HCT116 (cell line): ENCODE results near the gene SEC23A. TPM values are rescaled to one million over a fixed set of nuclear protein-coding genes. Genes with fewer than 3 reads are reported as not detected.

Experiments
- ATAC-seq: fragments of 200-7000 bp; cut with Tn5 transposase; 2 replicates; pipeline ENCODE4 v1.9.1; 2020; ENCODE audit warnings: mild to moderate bottlenecking, moderate library complexity
- BruUV-seq: library from RNA; stranded (reverse); fragments of 400-500 nt; replicated peaks from 2 replicates; lab custom pipeline; 2021; lab: Mats Ljungman, UMichigan
- CTCF ChIA-PET: fragments of 300-600 bp; sonication (Branson Sonifier 250); formaldehyde crosslinking; loops from one replicate; lab custom pipeline; 2021; ENCODE audit warnings: antibody characterized with exemption; lab: Charles Lee
- POLR2A ChIA-PET: fragments of 300-600, 350-600 bp; sonication (Branson Sonifier 250); formaldehyde crosslinking; loops from one replicate; lab custom pipeline; 2021; ENCODE audit warnings: antibody characterized with exemption; lab: Charles Lee
- RAD21 ChIA-PET, 2 experiments: fragments of 300-600 bp; sonication (Branson Sonifier 250); formaldehyde crosslinking; loops; one replicate each; lab custom pipeline; 2023; ENCODE audit warnings: low total read pairs in 2 of 2; ENCODE audit not compliant: uncharacterized antibody in 2 of 2, unreplicated experiment in 2 of 2, low non-redundant PET in 1 of 2; lab: Charles Lee
- DNase-seq: peaks from one replicate; pipeline ENCODE4 v3.0.0-alpha.2; 2010; ENCODE audit warnings: low read depth, low spot score
- H2AFZ ChIP-seq: fragments of 200-600 bp; shearing (Covaris generic), sonication (generic); 2 replicates; pipeline ENCODE4 v1.6.1; 2017; ENCODE audit warnings: low read depth, mixed run types, mixed read lengths, antibody characterized with exemption, low read length; ENCODE audit not compliant: poor library complexity, severe bottlenecking
- H3K27ac ChIP-seq: 2 replicates; pipeline ENCODE4 v1.5.1; 2012; ENCODE audit warnings: low read depth, low read length
- H3K27me3 ChIP-seq: fragments of 200-600 bp; sonication (generic); 2 replicates; pipeline ENCODE4 v1.6.1; 2016; ENCODE audit warnings: mixed run types, low read length, mixed read lengths; ENCODE audit not compliant: insufficient read depth
- H3K36me3 ChIP-seq, 2 experiments: fragments of 200-500 bp in 1 of 2; fragments of 200-600 bp in 1 of 2; sonication (Bioruptor generic) in 1 of 2; sonication (generic) in 1 of 2; 2 replicates each; pipeline versions ENCODE4 v1.5.1 to v1.6.1; 2014 to 2016; ENCODE audit warnings: low read length in 2 of 2, inconsistent platforms in 1 of 2, mixed read lengths in 1 of 2, mixed run types in 1 of 2; ENCODE audit not compliant: insufficient read depth in 2 of 2, control insufficient read depth in 1 of 2
- H3K4me1 ChIP-seq, 2 experiments: fragments of 200-600 bp in 1 of 2; sonication (generic) in 1 of 2; 2 replicates each; pipeline versions ENCODE4 v1.5.1 to v1.6.1; 2012 to 2017; ENCODE audit warnings: low read length in 2 of 2, inconsistent platforms in 1 of 2, mild to moderate bottlenecking in 1 of 2, mixed read lengths in 1 of 2, mixed run types in 1 of 2, moderate library complexity in 1 of 2; ENCODE audit not compliant: insufficient read depth in 2 of 2, control insufficient read depth in 1 of 2
- H3K4me2 ChIP-seq: fragments of 200-600 bp; sonication (generic); 2 replicates; pipeline ENCODE4 v1.6.1; 2017; ENCODE audit warnings: mixed run types, low read length, mixed read lengths
- H3K4me3 ChIP-seq, 2 experiments: fragments of 200-600 bp in 1 of 2; sonication (generic) in 1 of 2; replicated peaks in 1 of 2; 2 replicates each; pipeline ENCODE4 v1.5.1; 2011 to 2016; ENCODE audit warnings: low read length in 2 of 2, control low read depth in 1 of 2, low read depth in 1 of 2, mild to moderate bottlenecking in 1 of 2, mixed read lengths in 1 of 2, mixed run types in 1 of 2
- H3K79me2 ChIP-seq: fragments of 200-600 bp; sonication (generic); 2 replicates; pipeline ENCODE4 v1.6.1; 2017; ENCODE audit warnings: mild to moderate bottlenecking, mixed run types, low read length, moderate library complexity, mixed read lengths; ENCODE audit not compliant: insufficient read depth
- H3K9ac ChIP-seq: fragments of 200-600 bp; sonication (generic); 2 replicates; pipeline ENCODE4 v1.6.1; 2016; ENCODE audit warnings: low read length, mixed read lengths
- H3K9me2 ChIP-seq: fragments of 200-600 bp; sonication (generic), shearing (Covaris generic); 2 replicates; pipeline ENCODE4 v1.6.1; 2017; ENCODE audit warnings: mixed run types, mild to moderate bottlenecking, moderate library complexity; ENCODE audit not compliant: insufficient read depth
- H3K9me3 ChIP-seq, 2 experiments: fragments of 200-500 bp in 1 of 2; fragments of 200-600 bp in 1 of 2; sonication (Bioruptor generic) in 1 of 2; sonication (generic) in 1 of 2; 2 replicates each; pipeline ENCODE4 v1.6.1; 2014 to 2017; ENCODE audit warnings: low read length in 2 of 2, mixed read lengths in 2 of 2, inconsistent platforms in 1 of 2, low read depth in 1 of 2, mild to moderate bottlenecking in 1 of 2, mixed run types in 1 of 2, moderate library complexity in 1 of 2; ENCODE audit not compliant: control insufficient read depth in 1 of 2, insufficient read depth in 1 of 2
- H4K20me1 ChIP-seq: fragments of 200-600 bp; sonication (generic), shearing (Covaris generic); 2 replicates; pipeline ENCODE4 v1.6.1; 2017; ENCODE audit warnings: mixed run types, mild to moderate bottlenecking, moderate library complexity; ENCODE audit not compliant: insufficient read depth
- FOSL1 ChIP-seq: IDR thresholded peaks from 2 replicates; pipeline ENCODE4 v1.6.1; 2012; ENCODE audit warnings: low read depth
- JUND ChIP-seq: IDR thresholded peaks from 2 replicates; pipeline ENCODE4 v1.6.1; 2012
- POLR2AphosphoS5 ChIP-seq: IDR thresholded peaks from 2 replicates; pipeline ENCODE4 v1.6.1; 2011; ENCODE audit warnings: mild to moderate bottlenecking, low read depth, low read length, moderate library complexity
- RAD21 ChIP-seq: IDR thresholded peaks from 2 replicates; pipeline ENCODE4 v1.6.1; 2012; ENCODE audit warnings: low read depth, mild to moderate bottlenecking
- SIN3A ChIP-seq: IDR thresholded peaks from 2 replicates; pipeline ENCODE4 v1.6.1; 2012; ENCODE audit warnings: low read depth
- SRF ChIP-seq: IDR thresholded peaks from 2 replicates; pipeline ENCODE4 v1.6.1; 2012; ENCODE audit warnings: low read depth
- YY1 ChIP-seq: IDR thresholded peaks from 2 replicates; pipeline ENCODE4 v1.6.1; 2011; ENCODE audit warnings: low read length, low read depth, moderate library complexity, mild to moderate bottlenecking; ENCODE audit not compliant: insufficient replicate concordance; ENCODE audit errors: extremely low read depth
- ZNF274 ChIP-seq: fragments of 200-500 bp; sonication (Bioruptor generic); IDR thresholded peaks from 2 replicates; pipeline ENCODE4 v1.6.1; 2014; ENCODE audit warnings: mild to moderate bottlenecking, low read depth, low read length, inconsistent platforms
- intact Hi-C: fragments of 100-400 bp; cut with micrococcal nuclease; formaldehyde crosslinking; loops from 2 replicates; pipeline ENCODE4 v1.10.0; 2022
- total RNA-seq: library from RNA; stranded (reverse); gene quantifications from one replicate; pipeline ENCODE4 v1.2.1, GENCODE V29; 2021; ENCODE audit not compliant: unreplicated experiment
- TF ChIP-seq, protein P1 (sequence below), 3 experiments: fragments of 200-600 bp in 1 of 3; sonication (generic) in 1 of 3; IDR thresholded peaks in 2 of 3; conservative IDR thresholded peaks in 1 of 3; 2 replicates each; pipeline ENCODE4 v1.5.1; 2012 to 2017; ENCODE audit warnings: low read depth in 2 of 3, low read length in 2 of 3, antibody characterized with exemption in 1 of 3, borderline replicate concordance in 1 of 3, control low read depth in 1 of 3, mild to moderate bottlenecking in 1 of 3, mixed read lengths in 1 of 3, mixed run types in 1 of 3, moderate library complexity in 1 of 3; ENCODE audit not compliant: insufficient read depth in 1 of 3
- TF ChIP-seq, protein P2 (sequence below): IDR thresholded peaks from 2 replicates; pipeline ENCODE4 v1.6.1; 2012; ENCODE audit warnings: low read depth
- TF ChIP-seq, protein P3 (sequence below): IDR thresholded peaks from 2 replicates; pipeline ENCODE4 v1.6.1; 2012
- TF ChIP-seq, protein P4 (sequence below): IDR thresholded peaks from 2 replicates; pipeline ENCODE4 v1.6.1; 2011; ENCODE audit warnings: mild to moderate bottlenecking, low read length, moderate library complexity; ENCODE audit not compliant: insufficient replicate concordance; ENCODE audit errors: extremely low read depth

Gene SEC23A
- total RNA-seq, 1 experiment from 2014 or later, result 81.7 TPM

DNA sequence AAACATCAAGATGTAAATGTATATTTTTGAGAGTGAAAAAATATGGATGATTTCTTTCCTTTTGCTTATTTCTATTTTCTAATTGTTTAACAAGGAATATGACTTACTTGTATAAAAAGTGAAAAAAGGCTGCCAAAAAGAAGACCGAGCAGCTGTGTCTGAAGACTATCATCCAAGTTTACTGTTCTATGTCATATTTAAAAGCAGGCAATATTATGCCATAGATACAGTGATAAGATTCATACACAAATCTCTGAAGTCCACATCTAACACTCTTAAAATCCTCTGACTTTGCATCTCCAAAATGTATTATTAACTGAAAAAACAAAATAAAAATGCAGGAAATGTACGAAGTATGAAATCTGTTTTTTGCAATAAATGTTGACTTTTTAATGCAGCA is 109.1 kb downstream of the SEC23A start:
- Histone ChIP-seq H3K9me3 (no peaks in the 10 kb centered on the region), H4K20me1 (no peaks in the 10 kb centered on the region), H3K9ac (no peak overlapping the region), H3K9me2 (no peaks in the 10 kb centered on the region), H3K4me3 (no peak overlapping the region), H3K27ac (no peak overlapping the region), H2AFZ (no peak overlapping the region), H3K27me3 (peaks cover 3% of the 10 kb centered on the region; the same call in 1 of the 2 replicates), H3K4me1 (0 out of 4 replicates have a peak, but pooled peaks cover 0 to 3% of the 10 kb centered on the region in 2 experiments), H3K79me2 (no peaks in the 10 kb centered on the region), H3K36me3 (no peaks in the 10 kb centered on the region), H3K4me2 (no peak overlapping the region)
- intact Hi-C loops, result no loop called here
- POLR2A ChIA-PET, result no interaction called here
- RAD21 ChIA-PET, result no interaction called here
- CTCF ChIA-PET, result no interaction called here
- no peak for ATAC-seq
- BruUV-seq, result no TSS peak
- TF ChIP-seq YY1 (no peak), JUND (no peak), SIN3A (no peak), FOSL1 (no peak), ZNF274 (no peak), POLR2AphosphoS5 (no peak), SRF (no peak), RAD21 (no peak)
- TF ChIP-seq, protein P1, sequence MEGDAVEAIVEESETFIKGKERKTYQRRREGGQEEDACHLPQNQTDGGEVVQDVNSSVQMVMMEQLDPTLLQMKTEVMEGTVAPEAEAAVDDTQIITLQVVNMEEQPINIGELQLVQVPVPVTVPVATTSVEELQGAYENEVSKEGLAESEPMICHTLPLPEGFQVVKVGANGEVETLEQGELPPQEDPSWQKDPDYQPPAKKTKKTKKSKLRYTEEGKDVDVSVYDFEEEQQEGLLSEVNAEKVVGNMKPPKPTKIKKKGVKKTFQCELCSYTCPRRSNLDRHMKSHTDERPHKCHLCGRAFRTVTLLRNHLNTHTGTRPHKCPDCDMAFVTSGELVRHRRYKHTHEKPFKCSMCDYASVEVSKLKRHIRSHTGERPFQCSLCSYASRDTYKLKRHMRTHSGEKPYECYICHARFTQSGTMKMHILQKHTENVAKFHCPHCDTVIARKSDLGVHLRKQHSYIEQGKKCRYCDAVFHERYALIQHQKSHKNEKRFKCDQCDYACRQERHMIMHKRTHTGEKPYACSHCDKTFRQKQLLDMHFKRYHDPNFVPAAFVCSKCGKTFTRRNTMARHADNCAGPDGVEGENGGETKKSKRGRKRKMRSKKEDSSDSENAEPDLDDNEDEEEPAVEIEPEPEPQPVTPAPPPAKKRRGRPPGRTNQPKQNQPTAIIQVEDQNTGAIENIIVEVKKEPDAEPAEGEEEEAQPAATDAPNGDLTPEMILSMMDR (IDR thresholded peaks at IDR 0.05 in 2 of 3, conservative IDR thresholded peaks at IDR 0.05 in 1 of 3; ENCODE audit: borderline replicate concordance in 1 of 3, insufficient read depth in 1 of 3, low read depth in 2 of 3, low read length in 2 of 3), result no peak
- TF ChIP-seq, protein P2, sequence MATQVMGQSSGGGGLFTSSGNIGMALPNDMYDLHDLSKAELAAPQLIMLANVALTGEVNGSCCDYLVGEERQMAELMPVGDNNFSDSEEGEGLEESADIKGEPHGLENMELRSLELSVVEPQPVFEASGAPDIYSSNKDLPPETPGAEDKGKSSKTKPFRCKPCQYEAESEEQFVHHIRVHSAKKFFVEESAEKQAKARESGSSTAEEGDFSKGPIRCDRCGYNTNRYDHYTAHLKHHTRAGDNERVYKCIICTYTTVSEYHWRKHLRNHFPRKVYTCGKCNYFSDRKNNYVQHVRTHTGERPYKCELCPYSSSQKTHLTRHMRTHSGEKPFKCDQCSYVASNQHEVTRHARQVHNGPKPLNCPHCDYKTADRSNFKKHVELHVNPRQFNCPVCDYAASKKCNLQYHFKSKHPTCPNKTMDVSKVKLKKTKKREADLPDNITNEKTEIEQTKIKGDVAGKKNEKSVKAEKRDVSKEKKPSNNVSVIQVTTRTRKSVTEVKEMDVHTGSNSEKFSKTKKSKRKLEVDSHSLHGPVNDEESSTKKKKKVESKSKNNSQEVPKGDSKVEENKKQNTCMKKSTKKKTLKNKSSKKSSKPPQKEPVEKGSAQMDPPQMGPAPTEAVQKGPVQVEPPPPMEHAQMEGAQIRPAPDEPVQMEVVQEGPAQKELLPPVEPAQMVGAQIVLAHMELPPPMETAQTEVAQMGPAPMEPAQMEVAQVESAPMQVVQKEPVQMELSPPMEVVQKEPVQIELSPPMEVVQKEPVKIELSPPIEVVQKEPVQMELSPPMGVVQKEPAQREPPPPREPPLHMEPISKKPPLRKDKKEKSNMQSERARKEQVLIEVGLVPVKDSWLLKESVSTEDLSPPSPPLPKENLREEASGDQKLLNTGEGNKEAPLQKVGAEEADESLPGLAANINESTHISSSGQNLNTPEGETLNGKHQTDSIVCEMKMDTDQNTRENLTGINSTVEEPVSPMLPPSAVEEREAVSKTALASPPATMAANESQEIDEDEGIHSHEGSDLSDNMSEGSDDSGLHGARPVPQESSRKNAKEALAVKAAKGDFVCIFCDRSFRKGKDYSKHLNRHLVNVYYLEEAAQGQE, result no peak
- TF ChIP-seq, protein P3, sequence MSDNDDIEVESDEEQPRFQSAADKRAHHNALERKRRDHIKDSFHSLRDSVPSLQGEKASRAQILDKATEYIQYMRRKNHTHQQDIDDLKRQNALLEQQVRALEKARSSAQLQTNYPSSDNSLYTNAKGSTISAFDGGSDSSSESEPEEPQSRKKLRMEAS, result no peak
- TF ChIP-seq, protein P4, sequence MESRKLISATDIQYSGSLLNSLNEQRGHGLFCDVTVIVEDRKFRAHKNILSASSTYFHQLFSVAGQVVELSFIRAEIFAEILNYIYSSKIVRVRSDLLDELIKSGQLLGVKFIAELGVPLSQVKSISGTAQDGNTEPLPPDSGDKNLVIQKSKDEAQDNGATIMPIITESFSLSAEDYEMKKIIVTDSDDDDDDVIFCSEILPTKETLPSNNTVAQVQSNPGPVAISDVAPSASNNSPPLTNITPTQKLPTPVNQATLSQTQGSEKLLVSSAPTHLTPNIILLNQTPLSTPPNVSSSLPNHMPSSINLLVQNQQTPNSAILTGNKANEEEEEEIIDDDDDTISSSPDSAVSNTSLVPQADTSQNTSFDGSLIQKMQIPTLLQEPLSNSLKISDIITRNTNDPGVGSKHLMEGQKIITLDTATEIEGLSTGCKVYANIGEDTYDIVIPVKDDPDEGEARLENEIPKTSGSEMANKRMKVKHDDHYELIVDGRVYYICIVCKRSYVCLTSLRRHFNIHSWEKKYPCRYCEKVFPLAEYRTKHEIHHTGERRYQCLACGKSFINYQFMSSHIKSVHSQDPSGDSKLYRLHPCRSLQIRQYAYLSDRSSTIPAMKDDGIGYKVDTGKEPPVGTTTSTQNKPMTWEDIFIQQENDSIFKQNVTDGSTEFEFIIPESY, result no peak
- DNase-seq, result no peak
